ENCODE data around the gene HLA-DMB.

- TF ChIP-seq EZH2 (IDR thresholded peaks at IDR 0.05; ENCODE audit: insufficient read depth, poor library complexity, severe bottlenecking) (no peak), EZH2phosphoT487 (IDR thresholded peaks at IDR 0.05; ENCODE audit: insufficient read depth, low read depth) (no peak)
These were observed 33.9 kb upstream of the HLA-DMB start for GRCh38 chr6:32974541-32975308.
